GM18870 (cell line): ENCODE results near the gene ZBTB32.

Experiments used
- ATAC-seq: cut with Tn5 transposase; IDR thresholded peaks from one replicate; pipeline ENCODE4 v1.9.1; 2021; ENCODE audit warnings: moderate library complexity; ENCODE audit not compliant: unreplicated experiment

Gene ZBTB32

GRCh38 chr19:35693835-35694599, 10.3 kb upstream of the ZBTB32 start:
- peak; percentile 58 for ATAC-seq

- no peak for ATAC-seq
Observed at GRCh38 chr19:35695895-35696422, 8.4 kb upstream of the ZBTB32 start.

- ATAC-seq = no peak
Observed at GRCh38 chr19:35696835-35697234, 7.5 kb upstream of the ZBTB32 start.

DNA sequence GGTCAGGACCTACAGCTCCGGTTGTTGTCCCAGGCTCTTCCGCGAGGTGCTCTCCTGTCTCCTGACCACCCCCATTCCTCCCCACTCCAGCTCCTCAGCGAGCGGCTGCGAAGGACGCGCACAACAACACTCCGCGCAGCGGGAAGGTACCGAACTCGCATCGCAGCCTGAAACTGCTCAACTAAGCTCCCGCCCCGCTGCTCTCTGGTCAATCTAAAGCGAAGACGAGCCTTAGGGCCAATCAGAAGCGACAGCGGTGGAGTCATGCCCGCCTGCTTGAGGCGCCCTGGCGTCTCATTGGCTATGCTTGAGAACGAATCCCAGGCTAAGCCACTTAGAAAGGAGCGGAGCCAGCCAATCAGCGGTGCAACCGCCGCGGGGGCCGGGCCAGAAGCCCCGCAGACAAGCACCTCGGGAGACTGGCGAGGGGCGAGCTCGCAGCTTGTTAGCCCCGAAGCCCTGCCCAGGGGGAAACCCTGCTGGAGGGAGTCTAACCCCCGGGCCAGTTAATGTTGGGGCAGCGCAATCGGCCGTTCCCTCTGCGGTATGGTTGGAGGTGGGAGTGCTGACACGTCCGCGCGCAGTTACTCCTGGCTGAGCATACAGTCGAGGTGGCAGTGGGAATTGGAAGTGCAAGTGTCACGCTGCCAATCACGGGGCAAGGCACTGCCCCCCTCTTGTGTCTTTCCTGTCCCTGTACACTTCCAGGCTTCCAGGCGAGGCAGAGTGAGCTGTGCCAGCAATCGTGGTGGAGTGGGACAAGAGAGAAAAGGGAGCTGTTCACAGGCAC, 1.9 kb upstream of the ZBTB32 start:
- peak; percentile 84 for ATAC-seq

DNA sequence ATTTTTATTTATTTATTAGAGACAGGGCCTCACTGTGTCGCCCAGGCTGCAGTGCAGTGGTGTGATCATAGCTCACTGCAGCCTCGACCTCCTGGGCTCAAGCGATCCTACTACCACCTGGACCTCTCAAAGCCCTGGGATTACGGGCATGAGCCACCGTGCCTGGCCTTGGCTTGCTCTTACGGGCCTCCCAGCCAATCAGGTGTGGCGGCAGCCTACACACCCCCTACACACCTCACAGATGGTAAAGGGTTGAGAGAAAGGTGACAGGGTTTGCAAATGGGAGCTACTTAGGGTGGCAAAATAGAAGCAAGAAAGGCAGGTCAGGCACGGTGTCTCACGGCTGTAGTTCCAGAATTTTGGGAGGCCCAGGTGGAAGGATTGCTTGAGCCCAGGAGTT, 1.0 kb upstream of the ZBTB32 start:
- ATAC-seq = no peak

DNA sequence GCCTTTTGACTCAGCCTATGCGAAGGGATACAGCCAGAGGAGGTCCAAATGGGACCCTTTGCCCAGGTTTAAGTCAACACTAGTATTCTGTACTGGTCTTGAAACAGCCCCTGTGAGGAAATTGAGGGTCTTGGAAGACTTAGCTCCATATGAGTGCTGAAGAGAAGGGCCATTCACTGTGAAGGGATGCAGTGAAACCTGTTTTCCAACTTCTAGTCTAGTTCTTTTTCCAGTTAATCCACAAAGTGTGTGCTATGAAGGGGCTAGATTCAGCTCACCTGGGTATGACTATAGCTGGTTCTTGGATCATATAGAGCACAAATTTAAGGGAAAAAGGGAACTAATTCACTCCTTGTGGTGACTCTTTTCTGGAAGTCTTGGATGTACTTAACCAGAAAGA, 4.0 kb downstream of the ZBTB32 start:
- no peak for ATAC-seq

- ATAC-seq = peak; percentile 43
Observed at GRCh38 chr19:35710784-35711723, 6.7 kb downstream of the ZBTB32 start.

DNA sequence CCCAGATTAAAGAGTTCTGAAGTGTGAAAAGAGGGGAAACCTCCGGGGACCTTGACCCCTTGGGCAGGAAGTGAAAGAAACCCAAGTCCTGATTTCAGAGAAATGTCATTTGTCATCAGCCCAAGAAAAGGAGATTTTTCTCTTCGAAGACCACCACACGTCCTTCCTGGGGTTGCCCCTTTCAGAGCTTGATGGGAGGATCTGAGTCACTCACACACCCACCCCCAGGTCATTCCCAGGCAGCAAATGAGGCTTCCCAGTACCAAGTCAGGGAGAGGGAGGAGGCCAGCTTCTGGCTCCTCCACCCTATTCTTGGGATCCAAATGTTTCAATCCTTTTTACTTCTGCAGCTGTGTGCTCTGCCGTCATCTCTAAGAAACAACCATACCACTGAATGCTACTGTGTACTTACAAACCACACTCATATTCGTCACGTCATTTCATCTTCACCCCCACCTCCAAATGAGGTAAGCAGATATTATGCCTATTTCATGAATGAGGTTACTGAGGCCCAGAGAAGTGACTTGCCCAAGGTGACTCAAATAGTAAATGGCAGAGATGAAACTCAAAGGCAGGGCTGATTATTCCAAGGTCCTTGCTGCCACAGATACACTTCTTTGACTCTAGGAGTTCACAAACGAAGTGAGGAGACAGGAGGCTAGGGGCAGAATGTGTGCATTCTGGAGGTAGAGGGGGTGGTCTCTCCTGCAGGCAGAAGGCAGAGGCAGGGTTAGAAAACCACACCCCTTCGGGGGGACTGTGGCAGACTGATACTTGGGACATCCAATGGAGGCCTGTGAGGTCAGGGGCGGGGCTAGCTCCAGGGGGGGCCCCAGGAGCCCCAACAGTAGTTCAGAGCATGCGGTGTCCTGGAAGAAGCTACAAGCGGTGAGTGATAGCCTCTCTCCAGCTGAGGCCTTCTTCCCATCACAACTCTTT, 8.5 kb downstream of the ZBTB32 start:
- no peak for ATAC-seq

GRCh38 chr19:35713506-35713850, 9.1 kb downstream of the ZBTB32 start:
- ATAC-seq = no peak

- ATAC-seq = no peak
Observed at GRCh38 chr19:35713904-35714495, 9.6 kb downstream of the ZBTB32 start.

- no peak for ATAC-seq
Observed at GRCh38 chr19:35714601-35715354, 10.4 kb downstream of the ZBTB32 start.

GRCh38 chr19:35715355-35715809, 11.0 kb downstream of the ZBTB32 start:
- no peak for ATAC-seq

- peak; percentile 12 for ATAC-seq
Observed at GRCh38 chr19:35715981-35716800, 11.8 kb downstream of the ZBTB32 start.

GRCh38 chr19:35716801-35717664, 12.7 kb downstream of the ZBTB32 start:
- ATAC-seq = peak; percentile 56

DNA sequence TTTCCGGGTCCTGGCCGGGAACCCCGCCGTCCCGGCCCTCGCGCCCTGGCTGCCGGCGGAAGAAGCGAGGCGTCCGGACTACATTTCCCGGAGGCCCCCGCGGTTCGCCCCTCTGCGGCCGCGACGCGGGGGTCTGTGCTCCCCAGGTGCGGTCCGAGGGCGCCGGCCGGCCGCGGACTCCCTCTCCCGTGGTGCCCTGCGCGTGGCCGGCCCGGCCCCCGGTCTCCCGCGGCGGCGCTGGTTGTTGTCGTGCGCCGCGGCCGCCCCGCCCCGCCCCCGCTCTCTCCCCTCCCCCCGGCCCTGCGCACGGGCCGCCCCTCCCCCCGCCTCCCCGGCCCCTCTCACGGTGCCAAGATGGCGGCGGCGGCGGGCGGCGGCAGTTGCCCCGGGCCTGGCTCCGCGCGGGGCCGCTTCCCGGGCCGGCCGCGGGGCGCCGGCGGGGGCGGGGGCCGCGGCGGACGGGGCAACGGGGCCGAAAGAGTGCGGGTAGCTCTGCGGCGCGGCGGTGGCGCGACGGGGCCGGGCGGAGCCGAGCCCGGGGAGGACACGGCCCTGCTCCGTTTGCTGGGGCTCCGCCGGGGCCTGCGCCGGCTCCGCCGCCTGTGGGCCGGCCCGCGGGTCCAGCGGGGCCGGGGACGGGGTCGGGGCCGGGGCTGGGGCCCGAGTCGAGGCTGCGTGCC, 13.4 kb downstream of the ZBTB32 start, which contains the start of gene KMT2B:
Gene KMT2B, plus strand, starts transcription at position 339 of the 680 bp plus-strand sequence. Its CDS starts 16 bp downstream, at position 355.
- ATAC-seq = no peak

GRCh38 chr19:35718345-35719041, 14.1 kb downstream of the ZBTB32 start:
- no peak for ATAC-seq
